GM18907 (cell line): ENCODE data around the gene PLXNB1.
"Not testable (repeated sequence)": the region's sequence is repeated elsewhere in the genome, so short reads cannot be mapped to it uniquely, and the experiment has no call there.

Experiments used
- ATAC-seq: cut with Tn5 transposase; IDR thresholded peaks from one replicate; pipeline ENCODE4 v1.9.1; 2021; ENCODE audit warnings: mild to moderate bottlenecking, moderate library complexity; ENCODE audit not compliant: unreplicated experiment

PLXNB1 gene, protein sequence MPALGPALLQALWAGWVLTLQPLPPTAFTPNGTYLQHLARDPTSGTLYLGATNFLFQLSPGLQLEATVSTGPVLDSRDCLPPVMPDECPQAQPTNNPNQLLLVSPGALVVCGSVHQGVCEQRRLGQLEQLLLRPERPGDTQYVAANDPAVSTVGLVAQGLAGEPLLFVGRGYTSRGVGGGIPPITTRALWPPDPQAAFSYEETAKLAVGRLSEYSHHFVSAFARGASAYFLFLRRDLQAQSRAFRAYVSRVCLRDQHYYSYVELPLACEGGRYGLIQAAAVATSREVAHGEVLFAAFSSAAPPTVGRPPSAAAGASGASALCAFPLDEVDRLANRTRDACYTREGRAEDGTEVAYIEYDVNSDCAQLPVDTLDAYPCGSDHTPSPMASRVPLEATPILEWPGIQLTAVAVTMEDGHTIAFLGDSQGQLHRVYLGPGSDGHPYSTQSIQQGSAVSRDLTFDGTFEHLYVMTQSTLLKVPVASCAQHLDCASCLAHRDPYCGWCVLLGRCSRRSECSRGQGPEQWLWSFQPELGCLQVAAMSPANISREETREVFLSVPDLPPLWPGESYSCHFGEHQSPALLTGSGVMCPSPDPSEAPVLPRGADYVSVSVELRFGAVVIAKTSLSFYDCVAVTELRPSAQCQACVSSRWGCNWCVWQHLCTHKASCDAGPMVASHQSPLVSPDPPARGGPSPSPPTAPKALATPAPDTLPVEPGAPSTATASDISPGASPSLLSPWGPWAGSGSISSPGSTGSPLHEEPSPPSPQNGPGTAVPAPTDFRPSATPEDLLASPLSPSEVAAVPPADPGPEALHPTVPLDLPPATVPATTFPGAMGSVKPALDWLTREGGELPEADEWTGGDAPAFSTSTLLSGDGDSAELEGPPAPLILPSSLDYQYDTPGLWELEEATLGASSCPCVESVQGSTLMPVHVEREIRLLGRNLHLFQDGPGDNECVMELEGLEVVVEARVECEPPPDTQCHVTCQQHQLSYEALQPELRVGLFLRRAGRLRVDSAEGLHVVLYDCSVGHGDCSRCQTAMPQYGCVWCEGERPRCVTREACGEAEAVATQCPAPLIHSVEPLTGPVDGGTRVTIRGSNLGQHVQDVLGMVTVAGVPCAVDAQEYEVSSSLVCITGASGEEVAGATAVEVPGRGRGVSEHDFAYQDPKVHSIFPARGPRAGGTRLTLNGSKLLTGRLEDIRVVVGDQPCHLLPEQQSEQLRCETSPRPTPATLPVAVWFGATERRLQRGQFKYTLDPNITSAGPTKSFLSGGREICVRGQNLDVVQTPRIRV (N-terminal part only)

GRCh38 chr3:48429960-48430707 is at the start of gene PLXNB1:
Gene PLXNB1 (minus strand): TSS chr3:48430086. CDS start chr3:48424611, 5,475 bp downstream.
- no peak for ATAC-seq

GRCh38 chr3:48478626-48479555 is 49.0 kb upstream of the PLXNB1 start:
- ATAC-seq, result no peak

GRCh38 chr3:48477959-48478520 is 48.2 kb upstream of the PLXNB1 start:
- no peak for ATAC-seq

GRCh38 chr3:48476426-48477053 is 46.7 kb upstream of the PLXNB1 start:
- no peak for ATAC-seq

GRCh38 chr3:48475188-48475587 is 45.3 kb upstream of the PLXNB1 start:
- no peak for ATAC-seq

- no peak for ATAC-seq
These were observed 44.7 kb upstream of the PLXNB1 start for GRCh38 chr3:48474619-48475018.

DNA sequence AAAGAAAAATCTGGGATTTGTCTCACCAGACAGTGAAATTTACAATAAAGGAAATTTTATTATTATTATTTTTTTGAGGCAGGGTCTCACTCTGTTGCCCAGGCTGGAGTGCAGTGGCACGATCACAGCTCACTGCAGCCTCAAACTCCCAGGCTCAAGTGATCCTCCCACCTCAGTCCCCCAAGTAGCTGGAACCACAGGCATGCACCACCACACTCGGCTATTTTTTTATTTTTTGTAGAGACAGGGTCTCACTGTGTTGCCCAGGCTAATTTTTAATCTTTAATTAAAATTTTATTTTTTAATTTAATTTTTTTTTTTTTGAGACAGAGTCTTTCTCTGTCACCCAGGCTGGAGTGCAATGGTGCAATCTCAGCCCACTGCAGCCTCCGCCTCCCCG is 44.1 kb upstream of the PLXNB1 start:
- not testable (repeated sequence) for ATAC-seq

DNA sequence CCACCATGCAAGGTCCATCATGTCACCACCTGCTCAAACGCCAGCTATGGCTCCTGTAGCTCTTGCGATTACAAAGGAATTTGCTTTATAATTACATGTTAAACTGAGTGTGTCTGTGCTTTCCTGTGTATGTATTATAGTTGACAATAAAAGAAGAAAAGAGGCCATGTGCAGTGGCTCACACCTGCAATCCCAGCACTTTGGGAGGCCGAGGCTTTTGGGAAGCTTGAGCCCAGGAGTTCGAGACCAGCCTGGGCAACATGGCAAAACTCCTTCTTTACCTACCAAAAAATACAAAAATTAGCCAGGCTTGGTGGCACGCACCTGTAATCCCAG is 43.7 kb upstream of the PLXNB1 start:
- no peak for ATAC-seq

DNA sequence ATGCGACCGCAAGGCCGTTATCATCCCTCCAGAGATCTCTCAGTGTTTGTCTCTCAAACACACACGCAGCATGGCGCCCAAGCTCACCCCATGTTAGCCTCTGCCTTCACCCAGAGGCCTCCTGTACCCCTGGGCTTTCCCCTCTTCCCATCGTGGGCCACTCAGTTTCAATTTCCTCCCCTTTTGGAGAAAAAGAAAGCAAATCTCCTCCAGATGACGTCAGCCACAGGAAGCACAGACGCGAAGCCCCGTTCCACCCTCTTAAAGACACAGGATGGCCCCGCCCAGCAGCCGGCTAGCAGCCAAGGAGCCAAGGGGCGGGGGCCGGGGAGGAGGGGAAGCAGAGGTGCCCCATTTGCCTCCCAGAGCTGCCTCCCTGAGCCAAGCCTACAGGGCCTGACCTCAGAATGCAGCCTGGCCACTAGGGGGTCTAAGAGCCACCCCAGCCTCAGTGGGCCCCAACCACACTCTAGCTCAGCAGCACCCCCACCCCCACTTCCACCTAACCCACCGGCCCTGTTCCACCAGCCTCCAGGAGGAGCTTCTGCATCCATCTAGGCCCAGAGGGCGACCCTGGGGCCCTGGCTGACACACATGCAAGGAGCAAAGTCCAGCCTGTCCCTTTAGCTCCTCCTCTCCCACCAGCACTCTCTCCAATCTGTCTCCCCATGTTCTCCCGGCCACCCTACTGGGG is 43.2 kb upstream of the PLXNB1 start:
- ATAC-seq, result peak; percentile 81

DNA sequence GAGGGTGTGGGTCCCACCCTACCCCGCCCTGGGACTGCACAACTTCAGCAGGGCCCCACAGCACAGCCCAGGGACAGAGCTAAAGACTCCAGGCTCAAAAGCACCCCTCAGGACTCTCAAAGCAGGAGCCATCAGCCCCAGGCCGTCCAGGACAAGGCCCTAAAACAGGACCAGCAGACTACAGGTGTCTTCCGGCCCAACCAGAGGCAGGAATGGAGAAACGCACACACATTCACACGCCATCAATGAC is 42.7 kb upstream of the PLXNB1 start:
- no peak for ATAC-seq

DNA sequence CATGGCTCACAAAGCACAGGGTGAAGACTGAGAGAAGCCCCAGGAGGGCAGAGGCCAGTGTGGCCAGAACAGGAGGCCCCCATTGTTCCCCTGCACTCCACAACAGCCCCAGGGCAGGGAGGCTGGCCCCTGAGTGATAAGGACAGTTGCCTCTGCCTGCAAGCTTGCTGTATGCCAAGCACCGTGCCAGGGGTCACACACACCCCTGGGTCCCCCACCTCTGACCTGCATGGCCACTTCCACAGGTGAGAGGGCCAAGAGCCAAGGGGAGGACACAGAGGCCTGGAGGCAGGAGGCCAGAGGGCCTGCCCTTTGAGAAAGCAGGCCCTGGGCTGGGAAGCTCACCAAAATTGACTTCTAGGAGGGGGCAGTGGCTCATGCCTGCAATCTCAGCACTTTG is 40.4 kb upstream of the PLXNB1 start:
- no peak for ATAC-seq

DNA sequence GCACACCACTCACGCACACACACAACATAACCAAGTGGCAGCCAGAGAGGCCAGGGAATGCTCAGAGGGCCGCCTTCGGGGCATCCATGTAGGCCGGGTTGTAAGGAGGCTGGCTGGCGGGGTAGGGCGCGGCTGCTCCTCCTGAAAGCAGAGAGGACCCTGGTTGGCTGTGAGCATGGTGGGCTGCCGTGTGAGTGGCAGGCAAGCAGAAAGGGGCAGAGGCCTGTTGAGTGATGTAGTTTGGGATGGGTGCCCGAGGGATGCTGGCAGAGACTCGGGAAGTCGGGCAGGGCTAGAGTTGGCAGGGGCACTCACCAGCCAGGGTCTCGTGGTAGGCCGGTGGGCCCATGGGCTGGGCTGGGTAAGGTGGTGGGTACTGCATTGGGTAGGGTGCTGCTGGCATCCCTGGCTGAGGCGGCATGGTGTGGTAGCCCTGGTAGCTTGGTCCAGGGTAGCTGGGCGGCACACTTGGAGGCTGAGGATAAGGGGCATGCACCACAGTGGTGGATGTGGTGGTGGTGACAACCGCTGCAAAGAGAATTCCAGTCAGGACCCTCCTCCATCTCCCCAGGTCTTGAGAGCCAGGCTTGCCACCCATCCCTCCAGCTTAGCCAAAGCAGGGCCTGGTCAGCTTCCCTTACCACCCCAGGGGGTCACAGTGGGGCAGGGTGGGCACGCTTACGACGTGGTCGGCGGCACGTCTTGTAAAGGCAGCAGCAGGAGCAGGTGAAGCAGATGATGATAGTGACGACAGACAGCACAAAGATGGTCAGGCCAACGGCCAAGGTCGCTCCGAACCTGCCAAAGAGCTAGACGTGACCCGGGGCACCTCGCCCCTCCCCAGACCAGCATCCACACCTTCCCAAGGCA is 39.4 kb upstream of the PLXNB1 start:
- no peak for ATAC-seq

- no peak for ATAC-seq
These were observed 38.4 kb upstream of the PLXNB1 start for GRCh38 chr3:48468329-48468731.

DNA sequence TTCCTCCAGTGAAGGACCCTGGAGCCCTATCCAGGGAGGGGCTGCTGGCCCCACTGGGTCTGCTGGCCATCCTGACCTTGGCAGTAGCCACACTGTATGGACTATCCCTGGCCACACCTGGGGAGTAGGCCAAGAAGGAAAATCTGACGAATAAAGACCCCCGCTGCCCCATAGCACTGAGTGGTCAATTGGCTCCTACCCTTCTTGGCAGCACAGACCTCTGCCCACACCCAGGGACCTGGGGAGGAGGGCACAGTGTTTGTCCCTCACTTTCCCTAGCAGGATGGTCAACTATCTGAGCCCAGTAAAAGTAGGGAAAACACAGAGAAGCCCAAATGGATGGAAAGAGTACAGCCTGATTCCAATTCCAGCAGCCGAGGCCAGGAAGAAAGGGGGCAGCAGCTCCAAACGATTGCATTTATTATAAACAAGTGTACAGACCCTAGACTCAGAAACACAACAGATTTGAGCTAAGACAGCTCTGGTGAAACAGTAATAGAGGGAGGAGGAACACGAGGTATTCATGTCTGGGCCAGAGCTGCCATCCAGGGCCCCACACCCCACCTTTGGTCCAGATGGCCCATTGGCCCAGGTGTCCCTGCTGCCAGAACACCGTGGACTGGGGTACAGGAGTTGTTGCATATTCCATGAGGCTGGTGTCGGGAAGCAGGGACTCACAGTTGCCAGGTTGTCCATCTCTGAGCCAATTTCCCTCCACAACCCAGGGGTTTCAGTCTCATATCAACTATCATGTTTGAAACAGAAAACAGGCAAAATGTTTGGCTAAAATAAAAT is 37.8 kb upstream of the PLXNB1 start:
- no peak for ATAC-seq

DNA sequence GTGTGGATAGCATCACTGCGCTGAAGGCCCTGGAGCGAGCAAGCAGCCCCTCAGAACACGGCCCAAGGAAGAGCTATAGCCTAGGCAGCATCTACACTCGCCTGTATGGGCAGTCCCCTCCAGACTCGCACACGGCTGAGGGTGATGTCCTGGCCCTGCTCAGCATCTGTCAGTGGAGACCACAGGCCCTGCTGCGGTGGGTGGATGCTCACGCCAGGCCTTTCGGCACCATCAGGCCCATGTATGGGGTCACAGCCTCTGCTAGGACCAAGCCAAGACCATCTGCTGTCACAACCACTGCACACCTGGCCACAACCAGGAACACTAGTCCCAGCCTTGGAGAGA is 37.2 kb upstream of the PLXNB1 start:
- no peak for ATAC-seq

DNA sequence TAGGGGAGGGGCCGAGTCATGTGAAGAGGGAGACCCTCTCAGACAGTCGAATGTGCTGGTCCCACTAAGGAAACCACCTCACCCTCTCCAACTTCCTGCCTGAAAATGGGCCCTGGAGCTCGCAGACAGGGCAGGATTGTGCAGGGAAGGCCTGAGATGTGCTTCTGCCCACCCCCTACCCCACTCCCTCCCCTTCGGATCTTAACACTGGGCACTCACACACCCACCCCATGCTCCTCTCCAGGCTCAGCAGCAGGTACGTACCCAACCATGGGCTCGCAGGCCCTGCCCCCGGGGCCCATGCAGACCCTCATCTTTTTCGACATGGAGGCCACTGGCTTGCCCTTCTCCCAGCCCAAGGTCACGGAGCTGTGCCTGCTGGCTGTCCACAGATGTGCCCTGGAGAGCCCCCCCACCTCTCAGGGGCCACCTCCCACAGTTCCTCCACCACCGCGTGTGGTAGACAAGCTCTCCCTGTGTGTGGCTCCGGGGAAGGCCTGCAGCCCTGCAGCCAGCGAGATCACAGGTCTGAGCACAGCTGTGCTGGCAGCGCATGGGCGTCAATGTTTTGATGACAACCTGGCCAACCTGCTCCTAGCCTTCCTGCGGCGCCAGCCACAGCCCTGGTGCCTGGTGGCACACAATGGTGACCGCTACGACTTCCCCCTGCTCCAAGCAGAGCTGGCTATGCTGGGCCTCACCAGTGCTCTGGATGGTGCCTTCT is 36.7 kb upstream of the PLXNB1 start:
- no peak for ATAC-seq
